Prostate gland (tissue), 2 donors: ENCODE results near the gene PIK3IP1. TPM values are rescaled to one million over a fixed set of nuclear protein-coding genes. Genes with fewer than 3 reads are reported as not detected.

Experiments
- DNase-seq: peaks from one replicate; pipeline ENCODE4 v3.0.0-alpha.2; 2019; ENCODE audit warnings: low spot score
- H3K27ac ChIP-seq, 2 donors: fragments of 200-600 bp; sonication (generic); 2 replicates each; pipeline ENCODE4 v1.5.1; 2017 to 2019
- H3K27me3 ChIP-seq: fragments of 200-600 bp; sonication (generic); replicated peaks from 2 replicates; pipeline ENCODE4 v1.5.1; 2019; ENCODE audit not compliant: insufficient read depth
- H3K36me3 ChIP-seq, 2 donors: fragments of 200-600 bp; sonication (generic); 1 replicate in 1 of 2; 2 replicates in 1 of 2; pipeline versions ENCODE4 v1.5.1 to v1.8.1; 2017 to 2019
- H3K4me1 ChIP-seq: fragments of 200-600 bp; sonication (generic); replicated peaks from 2 replicates; pipeline ENCODE4 v1.5.1; 2019
- H3K4me3 ChIP-seq, 2 donors: fragments of 200-600 bp; sonication (generic); 2 replicates each; pipeline ENCODE4 v1.5.1; 2017 to 2019
- H3K9me3 ChIP-seq: fragments of 200-600 bp; sonication (generic); 2 replicates; pipeline ENCODE4 v1.5.1; 2017
- CTCF ChIP-seq, 4 experiments: fragments of 200-600 bp in 2 of 4; fragments of 450-650 bp in 2 of 4; sonication (generic) in 2 of 4; IDR thresholded peaks; 1 replicate in 3 of 4; 2 replicates in 1 of 4; pipeline ENCODE4 v1.5.1; 2016 to 2019; ENCODE audit warnings: antibody characterized with exemption in 4 of 4, mild to moderate bottlenecking in 2 of 4, moderate library complexity in 2 of 4
- POLR2A ChIP-seq: fragments of 450-650 bp; IDR thresholded peaks from one replicate; pipeline ENCODE4 v1.6.1; 2016; ENCODE audit warnings: antibody characterized with exemption, mild to moderate bottlenecking
- POLR2AphosphoS5 ChIP-seq: sonication (generic); formaldehyde crosslinking; IDR thresholded peaks from one replicate; pipeline ENCODE4 v1.6.1; 2017; ENCODE audit warnings: antibody characterized with exemption
- WGBS: methylation state at CpG from one replicate; pipeline ENCODE4 v1.1.5; 2018; 5-methylcytosine and 5-hydroxymethylcytosine counted together
- intact Hi-C: fragments of 100-400 bp; cut with DNase I; formaldehyde crosslinking; loops from one replicate; pipeline ENCODE4 v1.14.2; 2022
- total RNA-seq, 2 donors: library from RNA; depleted of rRNA; stranded (reverse); fragments of >200 nt; gene quantifications; one replicate each; pipeline ENCODE4 v1.1.0, GENCODE V29; 2016

PIK3IP1 gene
- total RNA-seq, 2 donors from 2014 or later: 25.6 to 124 TPM

- 84% methylated on average over 3 of the region's 3 CpGs for WGBS
- Histone ChIP-seq H3K36me3 (peaks cover 0 to 5% of the 10 kb centered on the region in 2 donors), H3K4me1 (no peaks in the 10 kb centered on the region), H3K4me3 (no peak overlapping the region), H3K27ac (peak overlapping the region in 1 of 2 donors; percentile 1), H3K9me3 (no peaks in the 10 kb centered on the region), H3K27me3 (no peaks in the 10 kb centered on the region)
- DNase-seq: no peak
- intact Hi-C loops: no loop called here
- TF ChIP-seq CTCF (IDR thresholded peaks at IDR 0.05): no peak
- TF ChIP-seq POLR2A: no peak
- peak; percentile 38 for TF ChIP-seq POLR2AphosphoS5
Observed at GRCh38 chr22:31260474-31260856, 31.8 kb downstream of the PIK3IP1 start.

GRCh38 chr22:31259798-31260473, 32.4 kb downstream of the PIK3IP1 start:
- TF ChIP-seq CTCF (IDR thresholded peaks at IDR 0.05) (no peak), POLR2A (no peak), POLR2AphosphoS5 (no peak)
- WGBS: 76% methylated on average over 8 of the region's 8 CpGs
- no peaks in the 10 kb centered on the region for H3K9me3 ChIP-seq
- DNase-seq: no peak
- intact Hi-C loops: no loop called here
- no peaks in the 10 kb centered on the region for H3K4me1 ChIP-seq
- H3K36me3 ChIP-seq: peaks cover 0 to 5% of the 10 kb centered on the region in 2 donors
- H3K4me3 ChIP-seq: no peak overlapping the region
- no peaks in the 10 kb centered on the region for H3K27me3 ChIP-seq
- H3K27ac ChIP-seq: peak overlapping the region in 1 of 2 donors; percentile 14

GRCh38 chr22:31253949-31254348, 38.3 kb downstream of the PIK3IP1 start:
- H3K27ac ChIP-seq: peak overlapping the region; percentile 86 to 88
- peaks cover 5% of the 10 kb centered on the region for H3K4me1 ChIP-seq
- peak in 3 of 4 experiments; percentile 12 to 73 (median 36) for TF ChIP-seq CTCF (IDR thresholded peaks at IDR 0.05)
- peak; percentile 99 for TF ChIP-seq POLR2AphosphoS5
- TF ChIP-seq POLR2A: peak; percentile 57
- 53% methylated on average over 4 of the region's 4 CpGs for WGBS
- H3K36me3 ChIP-seq: no peaks in the 10 kb centered on the region
- peak; percentile 98 for DNase-seq
- H3K4me3 ChIP-seq: no peak overlapping the region
- H3K27me3 ChIP-seq: no peaks in the 10 kb centered on the region
- H3K9me3 ChIP-seq: no peaks in the 10 kb centered on the region
- intact Hi-C loops: no loop called here

GRCh38 chr22:31250740-31251600, 41.3 kb downstream of the PIK3IP1 start:
- peak overlapping the region; percentile 86 to 88 for H3K27ac ChIP-seq
- H3K9me3 ChIP-seq: no peaks in the 10 kb centered on the region
- TF ChIP-seq POLR2AphosphoS5 (peak; percentile 82), POLR2A (peak; percentile 11), CTCF (IDR thresholded peaks at IDR 0.05) (no peak)
- no peaks in the 10 kb centered on the region for H3K27me3 ChIP-seq
- intact Hi-C loops: no loop called here
- H3K4me1 ChIP-seq: peaks cover 11% of the 10 kb centered on the region
- peak; percentile 70 for DNase-seq
- 33% methylated on average over 4 of the region's 4 CpGs for WGBS
- no peaks in the 10 kb centered on the region for H3K36me3 ChIP-seq
- peak overlapping the region; percentile 58 to 59 for H3K4me3 ChIP-seq
